Measurements from ENCODE around the gene CCDC93.

The CCDC93 gene

DNA sequence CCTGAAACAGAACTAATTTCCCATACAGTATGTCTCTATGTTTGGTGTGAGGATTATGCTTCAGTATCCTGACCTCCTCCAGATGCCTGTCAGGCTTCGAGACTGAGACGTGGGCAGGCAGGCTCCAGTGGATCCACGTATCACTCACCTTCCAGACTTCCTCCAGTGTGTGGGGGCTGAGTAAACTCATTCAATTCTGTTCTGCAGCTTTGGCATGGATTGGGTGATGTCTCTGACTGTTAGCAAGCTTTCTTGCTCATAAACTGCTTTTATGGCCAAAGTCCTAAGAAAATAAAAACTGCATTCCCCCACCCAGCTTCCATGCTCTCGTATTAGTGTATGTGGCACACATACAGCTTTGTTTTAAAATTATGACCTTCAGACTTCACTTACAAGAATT lies 53.6 kb downstream of the CCDC93 start:
- no peak overlapping the region for H3K4me3 ChIP-seq (ENCODE audit: low read depth, low read length)
- CTCF ChIA-PET: interaction anchor here (1.3 to 8.5 kb wide), 9 partner anchors 9 to 147 kb away, joined by 3 to 61 read pairs (median 4); no protein-coding TSS in a partner anchor
- POLR2A ChIA-PET: no interaction called here
- TF ChIP-seq, protein P1, sequence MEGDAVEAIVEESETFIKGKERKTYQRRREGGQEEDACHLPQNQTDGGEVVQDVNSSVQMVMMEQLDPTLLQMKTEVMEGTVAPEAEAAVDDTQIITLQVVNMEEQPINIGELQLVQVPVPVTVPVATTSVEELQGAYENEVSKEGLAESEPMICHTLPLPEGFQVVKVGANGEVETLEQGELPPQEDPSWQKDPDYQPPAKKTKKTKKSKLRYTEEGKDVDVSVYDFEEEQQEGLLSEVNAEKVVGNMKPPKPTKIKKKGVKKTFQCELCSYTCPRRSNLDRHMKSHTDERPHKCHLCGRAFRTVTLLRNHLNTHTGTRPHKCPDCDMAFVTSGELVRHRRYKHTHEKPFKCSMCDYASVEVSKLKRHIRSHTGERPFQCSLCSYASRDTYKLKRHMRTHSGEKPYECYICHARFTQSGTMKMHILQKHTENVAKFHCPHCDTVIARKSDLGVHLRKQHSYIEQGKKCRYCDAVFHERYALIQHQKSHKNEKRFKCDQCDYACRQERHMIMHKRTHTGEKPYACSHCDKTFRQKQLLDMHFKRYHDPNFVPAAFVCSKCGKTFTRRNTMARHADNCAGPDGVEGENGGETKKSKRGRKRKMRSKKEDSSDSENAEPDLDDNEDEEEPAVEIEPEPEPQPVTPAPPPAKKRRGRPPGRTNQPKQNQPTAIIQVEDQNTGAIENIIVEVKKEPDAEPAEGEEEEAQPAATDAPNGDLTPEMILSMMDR (IDR thresholded peaks at IDR 0.05; ENCODE audit: insufficient read depth, low read length, missing control alignments): no peak
- no peak for DNase-seq (ENCODE audit: low read depth, low spot score)

DNA sequence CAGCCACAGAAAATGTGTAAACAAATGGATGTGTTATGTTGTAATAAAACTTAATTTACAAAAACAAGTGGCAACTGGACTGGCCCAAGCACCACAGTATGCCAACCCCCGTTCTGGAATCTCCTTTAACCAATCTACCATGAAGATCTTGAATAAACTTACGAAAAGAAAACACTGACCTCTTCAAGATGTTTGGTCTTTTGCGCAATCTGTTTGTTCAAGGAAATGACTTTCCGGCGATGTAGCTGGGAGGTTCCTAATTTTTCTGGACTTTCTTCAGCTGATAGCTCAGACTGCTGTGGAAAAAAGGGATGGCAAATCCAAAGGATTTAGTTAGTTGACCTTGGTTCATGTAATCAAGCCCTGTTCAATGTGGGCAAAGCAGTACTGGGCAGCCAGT lies 55.7 kb downstream of the CCDC93 start:
- no peak overlapping the region for H3K4me3 ChIP-seq (ENCODE audit: low read depth, low read length)
- TF ChIP-seq, protein P1 (IDR thresholded peaks at IDR 0.05; ENCODE audit: insufficient read depth, low read length, missing control alignments): no peak
- ChIA-PET CTCF (interaction anchor here (8.5 kb wide), 1 partner anchor 45 kb away, joined by 61 read pairs; no protein-coding TSS in a partner anchor), POLR2A (no interaction called here)
- peak; percentile 59 for DNase-seq (ENCODE audit: low read depth, low spot score)

DNA sequence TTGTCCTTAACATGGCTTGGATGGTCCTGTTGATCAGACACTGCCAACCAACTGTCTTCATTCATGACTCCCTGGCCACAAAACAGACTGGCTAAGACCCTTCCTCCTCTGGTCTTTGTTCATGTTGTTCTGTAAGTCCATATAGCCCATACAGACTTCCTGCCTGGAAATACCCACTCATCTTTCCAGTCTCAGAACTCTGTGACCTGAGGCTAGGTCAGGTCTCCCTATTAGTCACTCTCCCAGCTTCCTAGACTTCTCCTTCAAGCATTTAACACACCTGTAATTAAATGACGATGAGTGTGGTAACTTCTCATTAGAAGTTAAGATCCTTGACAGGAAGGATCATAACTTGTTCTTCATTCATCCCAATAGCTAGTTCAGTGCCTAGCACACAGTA lies 56.3 kb downstream of the CCDC93 start:
- CTCF ChIA-PET: interaction anchor here (8.5 kb wide), 1 partner anchor 46 kb away, joined by 61 read pairs; no protein-coding TSS in a partner anchor
- POLR2A ChIA-PET: no interaction called here
- TF ChIP-seq, protein P1 (IDR thresholded peaks at IDR 0.05; ENCODE audit: insufficient read depth, low read length, missing control alignments): no peak

DNA sequence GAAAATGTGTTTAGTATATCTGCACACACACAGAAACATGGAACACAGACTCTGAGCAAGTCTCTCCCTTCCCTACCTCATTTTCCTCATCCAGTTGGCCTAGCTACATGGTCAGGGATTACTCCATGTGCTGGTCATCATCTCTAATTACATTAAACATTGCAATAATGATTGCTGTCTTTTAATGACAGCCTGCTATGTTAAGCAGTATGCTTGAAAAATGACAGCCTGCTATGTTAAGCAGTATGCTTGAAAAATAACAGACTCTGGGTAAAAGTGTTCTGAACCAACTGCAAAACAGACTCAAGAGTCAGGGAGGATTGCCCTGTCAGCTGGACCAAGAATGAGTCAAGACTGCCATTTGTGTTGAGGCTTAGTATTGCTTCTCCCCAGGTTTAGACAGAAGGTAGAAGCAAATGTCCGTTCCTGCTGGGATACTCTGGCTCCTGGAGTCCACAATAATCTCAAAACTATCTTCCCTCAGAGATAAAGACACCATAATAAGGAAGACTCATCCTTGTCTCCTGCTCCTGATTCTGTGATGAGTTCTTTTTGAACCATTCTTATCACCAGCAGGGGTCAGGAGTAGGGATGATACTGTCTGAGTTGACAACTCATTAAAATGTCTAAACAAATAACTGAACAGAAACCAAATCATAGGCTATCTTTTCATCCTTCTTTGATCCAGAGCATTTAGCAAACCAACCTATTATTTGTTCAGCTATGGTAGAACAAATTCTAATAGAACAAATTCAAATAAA lies 57.7 kb downstream of the CCDC93 start:
- ChIA-PET POLR2A (no interaction called here), CTCF (interaction anchor here (0.7 to 8.5 kb wide), 8 partner anchors 10 to 142 kb away, joined by 3 to 61 read pairs (median 4); partner anchors contain the start of gene DDX18)
- no peak overlapping the region for H3K4me3 ChIP-seq (ENCODE audit: low read depth, low read length)
- DNase-seq (ENCODE audit: low read depth, low spot score): no peak
- TF ChIP-seq, protein P1 (IDR thresholded peaks at IDR 0.05; ENCODE audit: insufficient read depth, low read length, missing control alignments): no peak

More for the DNA sequence above, 56.3 kb downstream of the CCDC93 start:
- no peak for DNase-seq (ENCODE audit: low read depth, low spot score)
- H3K4me3 ChIP-seq (ENCODE audit: low read depth, low read length): no peak overlapping the region

DNA sequence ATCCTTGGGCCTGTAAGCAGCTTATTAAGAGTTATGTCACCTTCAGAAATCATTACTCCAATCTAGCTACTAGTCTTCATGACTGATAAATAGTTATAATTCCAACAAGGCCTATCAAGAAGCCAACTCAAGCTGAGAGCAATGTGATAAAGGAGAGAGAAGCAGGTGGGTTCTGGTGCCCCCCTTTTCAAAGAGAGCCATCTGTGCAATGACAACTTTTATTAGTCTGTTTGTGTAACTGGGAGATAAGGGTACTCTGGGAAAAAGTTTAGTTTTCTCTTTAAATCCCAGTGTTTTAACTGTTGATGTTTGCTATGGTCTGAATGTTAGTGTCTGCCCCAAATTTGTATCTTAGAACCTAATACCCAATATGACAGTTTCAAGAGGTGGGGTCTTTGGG lies 60.6 kb downstream of the CCDC93 start:
- ChIA-PET CTCF (interaction anchor here (0.6 to 1.3 kb wide), 2 partner anchors 28 to 50 kb away, joined by 3 to 6 read pairs; no protein-coding TSS in a partner anchor), POLR2A (interaction anchor here (1.4 kb wide), 1 partner anchor 10 kb away, joined by 4 read pairs; no protein-coding TSS in a partner anchor)
- TF ChIP-seq, protein P1 (IDR thresholded peaks at IDR 0.05; ENCODE audit: insufficient read depth, low read length, missing control alignments): no peak
- no peak for DNase-seq (ENCODE audit: low read depth, low spot score)
- no peak overlapping the region for H3K4me3 ChIP-seq (ENCODE audit: low read depth, low read length)

DNA sequence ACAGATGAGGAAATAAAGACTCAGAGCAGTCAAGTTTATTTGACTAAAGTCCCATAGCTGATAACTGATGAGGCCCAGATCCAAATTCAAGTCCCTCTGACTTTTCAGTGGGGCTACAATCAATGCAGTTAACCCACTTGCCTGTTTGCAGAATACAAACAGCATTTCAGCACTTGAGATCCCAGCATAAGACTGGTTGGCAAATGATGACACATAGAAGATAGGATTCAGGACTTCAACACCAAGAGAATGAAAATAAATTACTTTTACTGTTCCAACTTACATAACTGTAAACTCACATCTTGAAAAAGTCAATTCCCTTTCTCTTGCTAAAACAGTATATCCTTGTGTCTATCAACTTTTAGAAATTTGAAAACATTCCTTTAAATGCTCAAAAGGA lies 61.2 kb downstream of the CCDC93 start:
- no peak overlapping the region for H3K4me3 ChIP-seq (ENCODE audit: low read depth, low read length)
- TF ChIP-seq, protein P1 (IDR thresholded peaks at IDR 0.05; ENCODE audit: insufficient read depth, low read length, missing control alignments): no peak
- POLR2A ChIA-PET: interaction anchor here (1.4 kb wide), 1 partner anchor 9 kb away, joined by 4 read pairs; no protein-coding TSS in a partner anchor
- DNase-seq (ENCODE audit: low read depth, low spot score): no peak
- CTCF ChIA-PET: interaction anchor here (0.6 to 1.3 kb wide), 2 partner anchors 28 to 51 kb away, joined by 3 to 6 read pairs; no protein-coding TSS in a partner anchor

Data from AG04449 (cell line).